OCI-M2 (cell line): ENCODE results near the gene ATPAF2.

Source experiments
- DNase-seq: peaks from one replicate; lab custom pipeline; 2025; ENCODE audit not compliant: unreplicated experiment; lab: John Stamatoyannopoulos, UW

ATPAF2 gene

GRCh38 chr17:17987901-17988300, 51.1 kb downstream of the ATPAF2 start:
- no peak for DNase-seq

DNA sequence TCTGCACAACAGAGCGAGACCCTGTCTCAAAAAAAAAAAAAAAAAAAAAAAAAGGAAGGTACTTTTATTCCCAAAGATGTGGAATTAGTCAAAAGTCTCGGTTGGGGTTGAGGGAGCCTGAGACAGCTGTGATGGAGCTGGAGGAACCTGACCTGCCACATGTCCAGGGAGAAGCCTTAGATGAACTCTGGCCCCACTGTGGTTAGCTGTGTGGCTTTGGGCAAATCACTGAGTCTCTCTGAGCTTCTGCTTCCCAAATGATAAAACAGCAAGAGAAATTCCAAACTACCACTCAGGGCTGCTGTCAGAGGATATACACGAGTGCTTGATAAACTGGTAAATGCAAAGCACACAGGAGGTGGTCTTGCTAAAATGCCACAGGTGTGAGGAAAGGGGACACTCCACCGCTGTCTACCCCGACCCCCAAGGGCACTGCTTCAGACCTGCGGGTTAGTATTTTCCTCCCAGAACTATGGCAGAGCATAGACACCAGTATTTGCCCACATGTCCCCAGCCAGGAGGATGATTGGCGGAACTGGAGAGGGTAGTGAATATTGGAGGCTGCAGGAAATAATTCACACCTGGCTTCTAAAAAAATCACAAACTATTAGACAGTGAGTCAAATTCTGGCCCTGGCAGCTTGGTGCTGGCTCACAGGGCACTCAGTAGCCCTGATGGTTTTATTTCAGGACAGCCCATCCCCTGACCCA, 51.6 kb downstream of the ATPAF2 start:
- DNase-seq, result no peak

DNA sequence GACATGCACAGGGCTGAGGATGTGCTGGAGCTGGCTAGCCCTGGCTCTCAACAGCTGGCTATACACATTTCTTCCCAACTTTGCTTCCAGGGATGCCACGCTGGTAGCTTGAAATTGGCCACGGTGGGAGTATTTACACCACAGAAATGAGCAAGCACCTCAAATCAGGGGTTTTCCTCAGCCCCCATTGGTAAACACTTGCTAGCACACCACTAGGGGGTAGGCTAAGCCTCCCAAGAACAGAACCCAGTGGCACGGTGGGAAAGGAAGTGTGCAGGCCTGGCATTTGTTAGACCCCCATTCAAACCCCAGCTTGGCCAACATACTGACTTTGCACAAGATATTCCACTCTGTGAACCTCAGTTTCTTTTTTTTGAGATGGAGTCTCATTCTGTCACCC, 53.4 kb downstream of the ATPAF2 start:
- DNase-seq, result no peak

- DNase-seq, result no peak
Observed at GRCh38 chr17:17985153-17985552, 53.8 kb downstream of the ATPAF2 start.

GRCh38 chr17:17983776-17984175, 55.2 kb downstream of the ATPAF2 start:
- DNase-seq, result no peak

DNA sequence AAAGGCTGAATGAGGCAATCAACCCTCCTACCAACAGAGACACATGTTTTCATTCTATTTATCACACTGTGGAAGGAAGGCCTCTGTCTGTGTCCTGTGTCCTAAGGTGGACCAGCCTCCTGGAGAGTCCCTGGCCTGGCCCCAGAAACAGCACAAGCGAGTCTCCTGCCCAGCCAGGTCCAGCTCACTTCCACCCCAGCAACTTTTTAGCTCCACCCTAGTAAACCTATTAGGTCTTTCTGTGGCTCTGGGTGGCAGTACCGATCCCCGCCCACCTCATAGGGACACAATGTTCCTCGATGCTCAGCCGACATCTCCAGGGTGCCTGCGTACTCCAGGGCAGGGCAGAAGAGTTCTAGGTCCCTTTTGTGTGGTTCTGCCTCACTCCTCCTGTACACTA, 55.6 kb downstream of the ATPAF2 start:
- DNase-seq, result no peak

DNA sequence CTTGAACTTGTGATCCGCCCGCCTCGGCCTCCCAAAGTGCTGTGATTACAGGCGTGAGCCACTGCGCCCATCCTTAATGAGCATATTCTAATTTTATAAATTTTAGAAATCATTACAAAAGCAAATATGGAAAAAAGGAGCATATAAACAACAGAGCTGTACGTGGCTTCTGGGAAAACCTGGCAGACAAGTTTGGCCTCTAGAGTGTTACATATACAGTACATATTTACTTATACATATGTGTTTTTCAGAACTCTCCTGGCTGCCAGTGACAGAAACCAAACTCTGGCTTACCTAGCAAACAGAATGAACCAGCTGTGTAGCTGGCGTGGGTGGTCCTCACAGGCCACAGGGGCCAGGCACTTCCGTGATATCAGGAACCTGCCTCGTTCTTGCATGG, 56.2 kb downstream of the ATPAF2 start:
- DNase-seq, result no peak

DNA sequence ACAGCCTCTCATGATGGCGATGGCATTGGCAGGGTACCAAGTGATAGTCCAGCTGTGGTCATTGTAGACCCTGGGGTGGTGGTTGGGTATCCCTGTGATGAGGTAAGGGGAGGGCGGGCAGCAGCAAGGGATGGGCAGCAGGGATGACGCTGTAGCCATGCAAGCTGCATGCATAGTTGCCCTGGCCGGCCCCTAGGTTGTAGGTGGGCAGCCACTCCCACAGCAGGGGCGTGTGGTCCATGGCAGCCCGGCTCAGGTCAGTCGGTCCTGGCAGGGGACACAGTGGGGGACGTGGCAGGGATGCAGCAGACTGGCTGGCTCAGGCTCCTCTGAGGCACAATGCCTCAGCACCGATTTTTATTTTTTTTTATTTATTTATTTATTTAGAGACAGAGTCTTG, 57.6 kb downstream of the ATPAF2 start:
- no peak for DNase-seq

GRCh38 chr17:17979778-17980177, 59.2 kb downstream of the ATPAF2 start:
- DNase-seq, result no peak

GRCh38 chr17:17978481-17979424, 60.2 kb downstream of the ATPAF2 start:
- no peak for DNase-seq

- DNase-seq, result no peak
Observed at GRCh38 chr17:17976931-17977570, 61.9 kb downstream of the ATPAF2 start.

DNA sequence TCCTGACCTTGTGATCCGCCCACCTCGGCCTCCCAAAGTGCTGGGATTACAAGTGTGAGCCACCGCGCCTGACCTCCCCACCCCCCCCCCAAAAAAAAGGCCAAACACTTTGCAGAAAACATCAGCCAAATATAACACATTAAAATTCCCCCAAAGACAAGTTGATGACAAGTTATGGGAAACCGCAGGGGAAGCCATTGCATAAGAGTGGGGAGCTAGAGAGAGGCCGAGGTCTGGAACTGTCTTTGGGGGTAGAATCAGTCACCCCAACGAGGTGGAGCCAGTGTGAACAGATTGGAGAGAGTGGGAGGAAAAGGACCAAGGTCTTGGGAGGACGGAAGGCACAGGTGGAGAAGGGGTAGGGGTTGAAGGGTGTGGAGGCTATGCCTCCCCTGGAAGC, 63.5 kb downstream of the ATPAF2 start:
- no peak for DNase-seq

GRCh38 chr17:17972952-17973254, 66.1 kb downstream of the ATPAF2 start:
- no peak for DNase-seq

DNA sequence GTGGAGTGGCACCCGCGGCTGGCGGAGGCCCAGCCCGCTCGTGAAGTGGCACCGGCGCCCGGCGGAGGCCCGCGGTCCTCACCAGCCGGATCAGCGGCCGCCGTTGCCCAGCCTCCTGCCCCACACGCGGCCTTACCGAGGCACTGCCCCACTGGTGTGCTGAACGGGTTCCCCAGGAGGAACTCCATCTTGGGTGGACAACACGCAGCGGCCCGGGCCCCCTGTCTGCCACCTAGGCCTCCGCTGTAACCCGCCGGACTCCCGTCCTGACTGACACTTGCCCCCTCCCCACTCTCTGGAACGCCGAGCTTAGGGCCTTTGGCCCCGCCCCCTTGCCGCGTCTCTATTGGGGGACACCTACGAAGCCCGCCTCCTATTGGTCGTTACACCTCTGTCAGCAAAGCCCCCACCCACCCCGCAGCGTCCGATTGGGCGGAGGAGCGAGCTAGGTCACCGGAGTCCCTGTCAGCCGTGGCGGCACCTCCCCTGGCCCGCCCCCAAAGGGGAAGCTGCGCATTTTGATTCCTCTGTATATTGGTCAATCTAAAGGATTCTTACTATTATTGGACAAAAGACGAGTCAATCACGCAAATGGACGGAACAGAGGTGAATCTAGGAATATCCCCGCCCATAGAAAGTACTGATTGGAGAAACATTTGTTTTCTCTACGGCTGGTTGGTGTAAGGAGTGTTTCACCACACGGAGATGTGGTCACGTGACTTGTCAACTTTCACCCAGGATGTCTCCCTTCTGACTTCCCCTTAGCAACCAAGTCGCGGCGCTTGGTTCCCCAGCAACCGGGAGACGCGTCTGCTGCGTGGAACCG, 66.6 kb downstream of the ATPAF2 start, which contains the start of the genes DRC3 and TOM1L2:
TSS of gene DRC3 (plus strand) at position 737 of the 826 bp plus-strand sequence. CDS start 4,737 bp downstream, outside the sequence.
TSS of gene TOM1L2 (minus strand) at position 275 of the 826 bp plus-strand sequence. CDS start at position 188, 87 bp downstream.
- DNase-seq, result peak; percentile 96

DNA sequence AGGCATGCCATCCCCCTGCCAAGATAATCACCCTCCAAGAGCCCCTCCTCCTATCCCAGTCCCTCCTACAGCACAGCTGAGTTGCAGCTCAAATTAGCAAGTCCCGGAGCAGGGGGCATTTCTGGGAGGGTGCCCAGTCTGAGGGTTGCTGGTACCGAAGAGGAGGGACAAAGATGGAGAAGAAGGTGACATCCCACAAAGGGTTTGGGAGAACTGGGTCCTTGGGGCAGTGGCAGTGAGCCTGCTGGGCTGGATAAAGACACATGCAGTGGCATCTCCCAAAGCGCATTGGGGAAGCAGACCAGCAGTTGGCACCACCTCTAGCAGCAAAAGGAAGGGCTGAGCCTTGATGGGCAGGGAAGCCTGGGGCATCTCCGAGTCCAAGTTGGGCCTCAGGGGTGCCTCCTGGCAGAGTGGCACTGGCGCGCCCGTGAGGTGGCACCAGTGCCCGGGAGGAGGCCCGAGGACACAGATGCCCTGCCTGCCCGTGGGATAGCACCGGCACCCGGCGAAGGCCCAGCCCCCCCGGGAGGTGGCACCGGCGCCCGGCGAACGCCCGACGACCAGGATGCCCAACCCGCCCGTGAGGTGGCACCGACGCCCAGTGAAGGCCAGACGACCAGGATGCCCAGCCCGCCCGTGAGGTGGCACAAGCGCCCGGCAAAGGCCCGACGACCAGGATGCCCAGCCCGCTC, 67.4 kb downstream of the ATPAF2 start:
- DNase-seq, result no peak

DNA sequence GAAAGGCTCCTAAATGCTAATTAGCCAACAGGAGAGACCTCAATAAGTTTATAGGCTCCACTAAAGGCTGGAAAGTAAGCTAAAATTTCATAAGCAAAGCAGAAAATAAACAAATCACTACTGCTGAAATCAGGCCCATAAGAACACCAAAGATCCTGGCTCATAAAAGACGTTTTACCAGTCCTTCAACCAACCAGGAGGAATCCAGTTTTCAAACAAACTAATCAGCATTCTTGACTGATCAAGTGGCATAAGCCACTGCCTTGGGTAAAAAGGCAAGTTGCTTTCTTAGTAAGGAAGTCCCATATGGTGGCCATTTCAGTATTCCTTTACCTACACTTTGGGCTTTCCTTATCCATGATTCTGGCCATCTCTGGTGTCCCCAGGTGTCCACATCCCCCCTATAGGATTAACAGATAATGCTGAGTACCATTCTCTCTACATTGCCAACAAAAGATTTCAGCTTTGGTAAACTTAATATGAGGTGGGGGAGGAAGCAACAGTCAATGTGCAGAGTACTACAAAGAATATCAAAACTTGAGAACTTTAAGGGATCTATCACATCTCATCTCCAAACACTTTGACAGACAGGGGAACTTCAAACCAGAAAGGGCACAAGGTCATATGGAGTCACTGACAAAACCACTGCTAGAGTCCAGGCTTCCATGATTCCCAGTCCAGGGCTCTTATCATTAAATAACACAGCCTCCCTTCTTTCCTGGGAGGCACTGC, 68.1 kb downstream of the ATPAF2 start:
- DNase-seq, result no peak
